GM19023 (cell line): Measurements from ENCODE around the gene PRSS50.
"Not testable (repeated sequence)": the region's sequence is repeated elsewhere in the genome, so short reads cannot be mapped to it uniquely, and the experiment has no call there.

Experiments
- ATAC-seq: cut with Tn5 transposase; IDR thresholded peaks from one replicate; pipeline ENCODE4 v1.9.1; 2021; ENCODE audit warnings: mild to moderate bottlenecking, moderate library complexity; ENCODE audit not compliant: unreplicated experiment

PRSS50 gene

GRCh38 chr3:46717447-46718231 is at the start of gene PRSS50:
Gene PRSS50 (minus strand): TSS chr3:46717869. CDS start chr3:46717824, 45 bp downstream.
- no peak for ATAC-seq

- no peak for ATAC-seq
Observed at GRCh38 chr3:46764206-46764605, 46.5 kb upstream of the PRSS50 start.

- ATAC-seq = no peak
Observed at GRCh38 chr3:46763178-46763577, 45.5 kb upstream of the PRSS50 start.

- no peak for ATAC-seq
Observed at GRCh38 chr3:46759239-46760167, 41.8 kb upstream of the PRSS50 start.

- no peak for ATAC-seq
Observed at GRCh38 chr3:46756642-46757041, 39.0 kb upstream of the PRSS50 start.

GRCh38 chr3:46755646-46756045 is 38.0 kb upstream of the PRSS50 start:
- no peak for ATAC-seq

- ATAC-seq = not testable (repeated sequence)
Observed at GRCh38 chr3:46753127-46753526, 35.5 kb upstream of the PRSS50 start.

- no peak for ATAC-seq
Observed at GRCh38 chr3:46750555-46751038, 32.9 kb upstream of the PRSS50 start.

- ATAC-seq = no peak
Observed at GRCh38 chr3:46749129-46749528, 31.5 kb upstream of the PRSS50 start.

GRCh38 chr3:46748170-46748569 is 30.5 kb upstream of the PRSS50 start:
- ATAC-seq = no peak

GRCh38 chr3:46746711-46747110 is 29.0 kb upstream of the PRSS50 start:
- no peak for ATAC-seq

GRCh38 chr3:46742992-46743585 is 25.4 kb upstream of the PRSS50 start:
- no peak for ATAC-seq

GRCh38 chr3:46739565-46739964 is 21.9 kb upstream of the PRSS50 start:
- not testable (repeated sequence) for ATAC-seq

GRCh38 chr3:46737329-46737731 is 19.7 kb upstream of the PRSS50 start:
- ATAC-seq = no peak

GRCh38 chr3:46736006-46736872 is 18.6 kb upstream of the PRSS50 start:
- ATAC-seq = no peak

- no peak for ATAC-seq
Observed at GRCh38 chr3:46734773-46735172, 17.1 kb upstream of the PRSS50 start.

- no peak for ATAC-seq
Observed at GRCh38 chr3:46733026-46733800, 15.5 kb upstream of the PRSS50 start.

- ATAC-seq = no peak
Observed at GRCh38 chr3:46731795-46732194, 14.1 kb upstream of the PRSS50 start.

GRCh38 chr3:46730819-46731218 is 13.2 kb upstream of the PRSS50 start:
- ATAC-seq = no peak

- ATAC-seq = no peak
Observed at GRCh38 chr3:46729038-46729437, 11.4 kb upstream of the PRSS50 start.
